ENCODE results near the gene PTPN23. TPM values are rescaled to one million over a fixed set of nuclear protein-coding genes. Genes with fewer than 3 reads are reported as not detected.

The PTPN23 gene
- total and polyA plus RNA-seq, 10 of the 15 experiments (the other 5 are each of a cell fraction or from before 2014, with no cell fraction given), result 0.44 to 28.6 (median 4.4) TPM

GRCh38 chr3:47380601-47381316, at the start of gene PTPN23 (continued):
- TF ChIP-seq CEBPZ (IDR thresholded peaks at IDR 0.05; ENCODE audit: low read depth, low read length) (no peak), SKIL (IDR thresholded peaks at IDR 0.05; ENCODE audit: low read depth, poor library complexity, severe bottlenecking) (no peak), GATAD2B (conservative IDR thresholded peaks at IDR 0.05; ENCODE audit: low read depth) (no peak), IRF5 (IDR thresholded peaks at IDR 0.05; ENCODE audit: borderline replicate concordance) (no peak), POLR2AphosphoS5 (IDR thresholded peaks at IDR 0.05; ENCODE audit: low read length) (peak; percentile 88), CHD4 (IDR thresholded peaks at IDR 0.05) (no peak), BCL3 (IDR thresholded peaks at IDR 0.05; ENCODE audit: borderline replicate concordance, insufficient read depth, low read depth, low read length, poor library complexity, severe bottlenecking) (peak; percentile 28), NR2C2 (IDR thresholded peaks at IDR 0.05; ENCODE audit: borderline replicate concordance, control insufficient read depth, insufficient read length, low read depth) (no peak), MYC (IDR thresholded peaks at IDR 0.05; ENCODE audit: insufficient read depth, insufficient read length, insufficient replicate concordance, low read length, severe bottlenecking) (peak; percentile 61), CHD2 (IDR thresholded peaks at IDR 0.05; ENCODE audit: borderline replicate concordance, low read depth, low read length) (peak; percentile 61; the same call in 1 of the 2 replicates), CHD1 (IDR thresholded peaks at IDR 0.05; ENCODE audit: low read depth, low read length) (peak; percentile 31; the same call in 1 of the 2 replicates), JUND (IDR thresholded peaks at IDR 0.05; ENCODE audit: low read depth, low read length) (no peak; the same call in 1 of the 2 replicates), EP300 (IDR thresholded peaks at IDR 0.05; ENCODE audit: borderline replicate concordance in 1 of 2, control insufficient read depth in 1 of 2, low read depth in 2 of 2, low read length in 2 of 2) (no peak; a peak in 1 of 4 replicates), RB1 (IDR thresholded peaks at IDR 0.05; ENCODE audit: borderline replicate concordance) (peak; percentile 20; the same call in 1 of the 2 replicates), EZH2 (IDR thresholded peaks at IDR 0.05; ENCODE audit: borderline replicate concordance, control insufficient read depth, low read depth, low read length) (no peak), ZNF24 (IDR thresholded peaks at IDR 0.05) (no peak), SMARCA5 (IDR thresholded peaks at IDR 0.05) (peak; percentile 89; the same call in 1 of the 2 replicates), PKNOX1 (IDR thresholded peaks at IDR 0.05) (no peak), RFX5 (IDR thresholded peaks at IDR 0.05; ENCODE audit: low read depth, low read length) (no peak)
